HepG2 (cell line): ENCODE measurements around the gene ITGB1. TPM values are rescaled to one million over a fixed set of nuclear protein-coding genes. Genes with fewer than 3 reads are reported as not detected.

Experiments used
- ADNP ChIP-seq: sonication (generic); formaldehyde crosslinking; IDR thresholded peaks from 2 replicates; pipeline ENCODE4 v1.4.0; 2020; ENCODE audit warnings: missing genetic modification reagents
- AHR ChIP-seq: IDR thresholded peaks from 2 replicates; pipeline ENCODE4 v1.6.1; 2018; ENCODE audit warnings: missing genetic modification reagents, missing compliant biosample characterization
- CBX5 ChIP-seq: sonication (generic); formaldehyde crosslinking; IDR thresholded peaks from 2 replicates; pipeline ENCODE4 v1.4.0; 2020; ENCODE audit warnings: missing genetic modification reagents, borderline replicate concordance
- EZH2 ChIP-seq: conservative IDR thresholded peaks from 2 replicates; pipeline ENCODE4 v1.6.1; 2012; ENCODE audit warnings: mild to moderate bottlenecking, low read depth, low read length, moderate library complexity
- PHF5A ChIP-seq: IDR thresholded peaks from one replicate; pipeline ENCODE4 v1.6.1; 2018; ENCODE audit warnings: low read depth, missing genetic modification reagents; ENCODE audit not compliant: unreplicated experiment
- PRMT3 ChIP-seq: sonication (generic); formaldehyde crosslinking; IDR thresholded peaks from 2 replicates; pipeline ENCODE4 v1.8.1; 2022; ENCODE audit warnings: low read depth, mild to moderate bottlenecking, moderate library complexity, missing genetic modification reagents, borderline replicate concordance
- SIN3A ChIP-seq: IDR thresholded peaks from 2 replicates; pipeline ENCODE4 v1.6.1; 2011; ENCODE audit warnings: low read depth, mild to moderate bottlenecking, control low read depth, low read length, borderline replicate concordance
- SMAD1 ChIP-seq: sonication (generic); formaldehyde crosslinking; IDR thresholded peaks from 2 replicates; pipeline ENCODE4 v1.4.0; 2020; ENCODE audit warnings: missing genetic modification reagents, low read depth, mild to moderate bottlenecking, borderline replicate concordance
- ZBTB21 ChIP-seq: sonication (generic); formaldehyde crosslinking; IDR thresholded peaks from 2 replicates; pipeline ENCODE4 v1.4.0; 2020; ENCODE audit warnings: missing genetic modification reagents
- ZBTB42 ChIP-seq: sonication (generic); formaldehyde crosslinking; IDR thresholded peaks from 2 replicates; pipeline ENCODE4 v1.5.0; 2020; ENCODE audit warnings: mild to moderate bottlenecking, missing genetic modification reagents
- ZNF124 ChIP-seq: sonication (generic); formaldehyde crosslinking; IDR thresholded peaks from 2 replicates; pipeline ENCODE4 v1.4.0; 2020; ENCODE audit warnings: missing genetic modification reagents
- ZNF564 ChIP-seq: sonication (generic); formaldehyde crosslinking; IDR thresholded peaks from 2 replicates; pipeline ENCODE4 v1.8.1; 2023; ENCODE audit warnings: mild to moderate bottlenecking, missing genetic modification reagents
- ZNF598 ChIP-seq: sonication (generic); formaldehyde crosslinking; IDR thresholded peaks from 2 replicates; pipeline ENCODE4 v1.5.1; 2020; ENCODE audit warnings: mild to moderate bottlenecking, missing genetic modification reagents, borderline replicate concordance
- ZNF724P ChIP-seq: sonication (generic); formaldehyde crosslinking; IDR thresholded peaks from 2 replicates; pipeline ENCODE4 v1.8.0; 2022; ENCODE audit warnings: missing genetic modification reagents, borderline replicate concordance
- ZNF788 ChIP-seq: sonication (generic); formaldehyde crosslinking; IDR thresholded peaks from 2 replicates; pipeline ENCODE4 v1.5.0; 2020; ENCODE audit warnings: mild to moderate bottlenecking, missing genetic modification reagents, borderline replicate concordance
- ZNF841 ChIP-seq: sonication (generic); formaldehyde crosslinking; IDR thresholded peaks from 2 replicates; pipeline ENCODE4 v1.8.1; 2023; ENCODE audit warnings: missing genetic modification reagents, borderline replicate concordance
- polyA plus RNA-seq, 8 experiments: library from polyadenylated mRNA; depleted of rRNA in 3 of 8; stranded (reverse) in 7 of 8; unstranded in 1 of 8; fragments of >200 nt; fragmentation: Illumina TruSeq in 4 of 8; extraction: Trizol in 4 of 8; gene quantifications; 2 replicates each; pipeline versions ENCODE4 v1.2.1 to v1.2.3, GENCODE V29; 2011 to 2016; ENCODE audit warnings: low read depth in 4 of 8, missing spikeins in 1 of 8, mixed read lengths in 1 of 8; ENCODE audit not compliant: insufficient read depth in 1 of 8
- total RNA-seq, 5 experiments: library from RNA; depleted of rRNA; stranded (reverse); fragments of >200 nt; fragmentation: Illumina TruSeq; extraction: Trizol; gene quantifications; 2 replicates each; pipeline ENCODE4 v1.2.3, GENCODE V29; 2016; ENCODE audit warnings: low read depth in 1 of 5
- TF ChIP-seq, protein P1 (sequence below): sonication (generic); formaldehyde crosslinking; IDR thresholded peaks from 2 replicates; pipeline ENCODE4 v1.4.0; 2020; ENCODE audit warnings: low read depth, missing genetic modification reagents
- TF ChIP-seq, protein P2 (sequence below): sonication (generic); formaldehyde crosslinking; IDR thresholded peaks from 2 replicates; pipeline ENCODE4 v1.4.0; 2020; ENCODE audit warnings: mild to moderate bottlenecking, missing genetic modification reagents
- TF ChIP-seq, protein P3 (sequence below): sonication (generic); formaldehyde crosslinking; IDR thresholded peaks from 2 replicates; pipeline ENCODE4 v1.4.0; 2020; ENCODE audit warnings: missing genetic modification reagents, low read depth, mild to moderate bottlenecking, borderline replicate concordance
- TF ChIP-seq, protein P4 (sequence below): sonication (generic); formaldehyde crosslinking; conservative IDR thresholded peaks from 2 replicates; pipeline ENCODE4 v1.8.0; 2022; ENCODE audit warnings: mild to moderate bottlenecking, moderate library complexity, missing genetic modification reagents

Gene ITGB1
- total and polyA plus RNA-seq, 2 of the 13 experiments (the other 11 are each of a cell fraction or from before 2014, with no cell fraction given) = 190 to 204 TPM

DNA sequence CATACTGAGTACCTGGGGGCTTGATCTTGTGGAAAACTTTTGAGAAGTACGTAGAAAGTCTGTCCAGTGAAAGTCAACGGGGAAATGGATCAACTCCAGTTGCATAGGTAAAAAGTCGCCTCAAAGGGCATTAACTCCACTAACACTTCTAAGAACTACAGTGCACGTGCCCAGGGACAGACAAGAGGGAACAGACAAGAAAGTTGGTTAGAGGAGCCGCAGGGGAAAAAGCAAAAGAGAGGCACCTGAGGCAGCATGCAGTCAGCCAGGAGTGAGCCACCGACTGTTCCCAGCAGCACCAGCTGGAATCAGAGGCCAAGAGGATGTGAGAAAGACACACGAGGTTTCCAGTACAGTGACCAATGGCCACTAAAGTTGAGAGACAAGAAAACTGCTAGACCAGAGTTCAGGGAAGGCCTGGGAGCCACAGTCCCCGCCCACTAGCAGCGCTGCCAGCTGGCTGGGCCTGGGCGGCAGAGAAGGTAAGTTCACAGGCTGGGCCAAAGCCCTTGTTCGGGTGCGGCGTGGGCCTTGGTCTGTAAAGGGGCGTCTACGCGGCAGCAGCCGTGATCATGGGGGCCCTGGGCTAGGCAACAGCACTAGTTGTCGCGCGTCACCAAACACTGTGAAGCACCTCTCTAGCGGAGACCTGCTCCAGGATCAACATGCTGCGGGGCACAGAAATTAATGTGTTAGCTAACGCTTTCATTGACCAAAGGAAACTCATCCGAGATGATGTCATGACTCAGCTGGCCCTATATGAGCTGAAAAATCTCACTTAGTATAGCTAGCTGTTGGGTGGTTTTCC lies 14.0 kb downstream of the ITGB1 start (continued):
- TF ChIP-seq SIN3A = peak; percentile 85
- TF ChIP-seq PHF5A (CRISPR knock-in tag) = peak; percentile 26
- peak; percentile 60; the same call in 1 of the 2 replicates for TF ChIP-seq ZNF724P
- TF ChIP-seq ZNF564 (CRISPR knock-in tag) = no peak
- TF ChIP-seq ZNF124 (CRISPR knock-in tag) = peak; percentile 100
- TF ChIP-seq, protein P1, sequence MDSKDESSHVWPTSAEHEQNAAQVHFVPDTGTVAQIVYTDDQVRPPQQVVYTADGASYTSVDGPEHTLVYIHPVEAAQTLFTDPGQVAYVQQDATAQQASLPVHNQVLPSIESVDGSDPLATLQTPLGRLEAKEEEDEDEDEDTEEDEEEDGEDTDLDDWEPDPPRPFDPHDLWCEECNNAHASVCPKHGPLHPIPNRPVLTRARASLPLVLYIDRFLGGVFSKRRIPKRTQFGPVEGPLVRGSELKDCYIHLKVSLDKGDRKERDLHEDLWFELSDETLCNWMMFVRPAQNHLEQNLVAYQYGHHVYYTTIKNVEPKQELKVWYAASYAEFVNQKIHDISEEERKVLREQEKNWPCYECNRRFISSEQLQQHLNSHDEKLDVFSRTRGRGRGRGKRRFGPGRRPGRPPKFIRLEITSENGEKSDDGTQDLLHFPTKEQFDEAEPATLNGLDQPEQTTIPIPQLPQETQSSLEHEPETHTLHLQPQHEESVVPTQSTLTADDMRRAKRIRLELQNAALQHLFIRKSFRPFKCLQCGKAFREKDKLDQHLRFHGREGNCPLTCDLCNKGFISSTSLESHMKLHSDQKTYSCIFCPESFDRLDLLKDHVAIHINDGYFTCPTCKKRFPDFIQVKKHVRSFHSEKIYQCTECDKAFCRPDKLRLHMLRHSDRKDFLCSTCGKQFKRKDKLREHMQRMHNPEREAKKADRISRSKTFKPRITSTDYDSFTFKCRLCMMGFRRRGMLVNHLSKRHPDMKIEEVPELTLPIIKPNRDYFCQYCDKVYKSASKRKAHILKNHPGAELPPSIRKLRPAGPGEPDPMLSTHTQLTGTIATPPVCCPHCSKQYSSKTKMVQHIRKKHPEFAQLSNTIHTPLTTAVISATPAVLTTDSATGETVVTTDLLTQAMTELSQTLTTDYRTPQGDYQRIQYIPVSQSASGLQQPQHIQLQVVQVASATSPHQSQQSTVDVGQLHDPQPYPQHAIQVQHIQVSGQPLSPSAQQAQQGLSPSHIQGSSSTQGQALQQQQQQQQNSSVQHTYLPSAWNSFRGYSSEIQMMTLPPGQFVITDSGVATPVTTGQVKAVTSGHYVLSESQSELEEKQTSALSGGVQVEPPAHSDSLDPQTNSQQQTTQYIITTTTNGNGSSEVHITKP = 0 out of 2 replicates have a peak, but pooled peaks have one; percentile 57
- peak; percentile 96 for TF ChIP-seq ZNF598 (CRISPR knock-in tag)
- TF ChIP-seq CBX5 = peak; percentile 40; the same call in 1 of the 2 replicates
- no peak for TF ChIP-seq ZNF841 (CRISPR knock-in tag)
- TF ChIP-seq SMAD1 (CRISPR knock-in tag) = 0 out of 2 replicates have a peak, but pooled peaks have one; percentile 56
- no peak for TF ChIP-seq PRMT3
- no peak for TF ChIP-seq ADNP (CRISPR knock-in tag)
- TF ChIP-seq, protein P2, sequence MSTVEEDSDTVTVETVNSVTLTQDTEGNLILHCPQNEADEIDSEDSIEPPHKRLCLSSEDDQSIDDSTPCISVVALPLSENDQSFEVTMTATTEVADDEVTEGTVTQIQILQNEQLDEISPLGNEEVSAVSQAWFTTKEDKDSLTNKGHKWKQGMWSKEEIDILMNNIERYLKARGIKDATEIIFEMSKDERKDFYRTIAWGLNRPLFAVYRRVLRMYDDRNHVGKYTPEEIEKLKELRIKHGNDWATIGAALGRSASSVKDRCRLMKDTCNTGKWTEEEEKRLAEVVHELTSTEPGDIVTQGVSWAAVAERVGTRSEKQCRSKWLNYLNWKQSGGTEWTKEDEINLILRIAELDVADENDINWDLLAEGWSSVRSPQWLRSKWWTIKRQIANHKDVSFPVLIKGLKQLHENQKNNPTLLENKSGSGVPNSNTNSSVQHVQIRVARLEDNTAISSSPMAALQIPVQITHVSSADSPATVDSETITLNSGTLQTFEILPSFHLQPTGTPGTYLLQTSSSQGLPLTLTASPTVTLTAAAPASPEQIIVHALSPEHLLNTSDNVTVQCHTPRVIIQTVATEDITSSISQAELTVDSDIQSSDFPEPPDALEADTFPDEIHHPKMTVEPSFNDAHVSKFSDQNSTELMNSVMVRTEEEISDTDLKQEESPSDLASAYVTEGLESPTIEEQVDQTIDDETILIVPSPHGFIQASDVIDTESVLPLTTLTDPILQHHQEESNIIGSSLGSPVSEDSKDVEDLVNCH (CRISPR knock-in tag) = no peak
- TF ChIP-seq AHR = 0 out of 2 replicates have a peak, but pooled peaks have one; percentile 40
- TF ChIP-seq EZH2 = no peak
- TF ChIP-seq ZNF788 (CRISPR knock-in tag) = peak; percentile 20; the same call in 1 of the 2 replicates
- TF ChIP-seq ZBTB42 = no peak
- no peak for TF ChIP-seq ZBTB21 (CRISPR knock-in tag)
- TF ChIP-seq, protein P3, sequence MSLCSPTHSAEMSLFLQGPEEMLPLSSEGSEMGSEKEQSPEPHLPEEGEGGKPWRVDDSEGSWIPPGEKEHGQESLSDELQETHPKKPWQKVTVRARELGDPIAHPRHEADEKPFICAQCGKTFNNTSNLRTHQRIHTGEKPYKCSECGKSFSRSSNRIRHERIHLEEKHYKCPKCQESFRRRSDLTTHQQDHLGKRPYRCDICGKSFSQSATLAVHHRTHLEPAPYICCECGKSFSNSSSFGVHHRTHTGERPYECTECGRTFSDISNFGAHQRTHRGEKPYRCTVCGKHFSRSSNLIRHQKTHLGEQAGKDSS (CRISPR knock-in tag) = peak; percentile 43; the same call in 1 of the 2 replicates
- TF ChIP-seq, protein P4, sequence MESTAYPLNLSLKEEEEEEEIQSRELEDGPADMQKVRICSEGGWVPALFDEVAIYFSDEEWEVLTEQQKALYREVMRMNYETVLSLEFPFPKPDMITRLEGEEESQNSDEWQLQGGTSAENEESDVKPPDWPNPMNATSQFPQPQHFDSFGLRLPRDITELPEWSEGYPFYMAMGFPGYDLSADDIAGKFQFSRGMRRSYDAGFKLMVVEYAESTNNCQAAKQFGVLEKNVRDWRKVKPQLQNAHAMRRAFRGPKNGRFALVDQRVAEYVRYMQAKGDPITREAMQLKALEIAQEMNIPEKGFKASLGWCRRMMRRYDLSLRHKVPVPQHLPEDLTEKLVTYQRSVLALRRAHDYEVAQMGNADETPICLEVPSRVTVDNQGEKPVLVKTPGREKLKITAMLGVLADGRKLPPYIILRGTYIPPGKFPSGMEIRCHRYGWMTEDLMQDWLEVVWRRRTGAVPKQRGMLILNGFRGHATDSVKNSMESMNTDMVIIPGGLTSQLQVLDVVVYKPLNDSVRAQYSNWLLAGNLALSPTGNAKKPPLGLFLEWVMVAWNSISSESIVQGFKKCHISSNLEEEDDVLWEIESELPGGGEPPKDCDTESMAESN (CRISPR knock-in tag) = 0 out of 2 replicates have a peak, but pooled peaks have one; percentile 21
